WERI-Rb-1 (cell line): ENCODE measurements around the gene UNC93A.
"Not testable (repeated sequence)": the region's sequence is repeated elsewhere in the genome, so short reads cannot be mapped to it uniquely, and the experiment has no call there.

Source experiments
- DNase-seq: peaks from one replicate; pipeline ENCODE4 v3.0.0-alpha.2; 2020
- H3K27ac ChIP-seq: fragments of 250-450 bp; sonication (Bioruptor Pico); 2 replicates; pipeline ENCODE4 v1.5.1; 2020; ENCODE audit warnings: mild to moderate bottlenecking, moderate library complexity
- H3K27me3 ChIP-seq: fragments of 250-450 bp; sonication (Bioruptor Pico); 2 replicates; pipeline ENCODE4 v1.5.1; 2021; ENCODE audit warnings: mild to moderate bottlenecking, low read depth, moderate library complexity; ENCODE audit not compliant: insufficient read depth, severe bottlenecking
- H3K36me3 ChIP-seq: fragments of 250-450 bp; sonication (Bioruptor Pico); 2 replicates; pipeline ENCODE4 v1.5.1; 2020; ENCODE audit warnings: mild to moderate bottlenecking, moderate library complexity
- H3K4me3 ChIP-seq: 2 replicates; pipeline ENCODE4 v1.5.1; 2011; ENCODE audit warnings: low read depth, mild to moderate bottlenecking, control low read depth, low read length
- H3K9me3 ChIP-seq: fragments of 250-450 bp; sonication (Bioruptor Pico); 2 replicates; pipeline ENCODE4 v1.5.1; 2021; ENCODE audit warnings: mild to moderate bottlenecking, moderate library complexity; ENCODE audit not compliant: severe bottlenecking
- CTCF ChIP-seq: IDR thresholded peaks from 2 replicates; pipeline ENCODE4 v1.5.1; 2011; ENCODE audit warnings: low read depth, mild to moderate bottlenecking, control low read depth, inconsistent platforms, low read length

The UNC93A gene

GRCh38 chr6:167275436-167275835 lies 15.7 kb upstream of the UNC93A start:
- no peak overlapping the region for H3K4me3 ChIP-seq
- no peak overlapping the region for H3K27ac ChIP-seq
- no peak for DNase-seq
- H3K36me3 ChIP-seq: no peaks in the 10 kb centered on the region
- H3K9me3 ChIP-seq: no peaks in the 10 kb centered on the region
- H3K27me3 ChIP-seq: no peaks in the 10 kb centered on the region
- no peak for TF ChIP-seq CTCF

- no peak overlapping the region for H3K4me3 ChIP-seq
- no peaks in the 10 kb centered on the region for H3K27me3 ChIP-seq
- TF ChIP-seq CTCF: no peak
- no peak for DNase-seq
- H3K9me3 ChIP-seq: no peaks in the 10 kb centered on the region
- peak overlapping the region; percentile 15; the same call in 1 of the 2 replicates for H3K27ac ChIP-seq
- H3K36me3 ChIP-seq: no peaks in the 10 kb centered on the region
Measured at GRCh38 chr6:167276772-167277533, 14.2 kb upstream of the UNC93A start.

DNA sequence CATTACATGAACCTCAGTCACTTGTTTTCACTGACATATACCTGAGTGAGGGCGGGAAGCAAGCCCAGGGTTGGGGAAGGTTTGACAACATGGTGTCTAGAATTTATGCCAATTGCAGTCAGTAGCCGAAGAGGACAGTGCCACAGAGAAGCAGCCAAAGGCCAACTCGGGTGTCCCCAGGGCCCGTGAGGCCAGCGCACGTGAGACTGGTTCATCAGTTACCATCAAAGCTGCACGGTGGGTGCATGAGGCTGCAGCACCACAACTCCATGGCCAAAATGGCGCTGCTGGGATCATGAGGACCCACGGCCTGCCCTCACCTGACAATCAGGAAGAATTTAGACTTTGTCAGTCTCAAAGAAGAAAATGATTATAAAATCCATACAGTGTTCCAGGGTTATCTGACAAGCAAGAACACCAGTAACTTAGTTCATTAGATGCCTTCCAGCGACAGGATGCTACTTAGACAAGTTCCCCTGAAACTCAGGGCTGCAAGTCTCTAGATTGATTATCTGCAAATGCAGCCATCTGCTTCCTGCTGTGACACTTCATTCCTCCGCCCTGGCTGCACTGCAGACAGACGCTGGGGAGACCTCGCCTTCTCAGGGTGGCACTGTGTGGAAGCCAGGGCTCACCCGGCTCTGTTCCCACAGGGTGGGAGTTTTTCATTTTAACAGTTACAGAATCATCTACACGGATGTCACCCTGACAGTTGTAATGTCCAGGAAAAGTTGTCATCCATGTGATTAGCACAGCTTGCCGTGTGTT lies 12.8 kb upstream of the UNC93A start:
- H3K36me3 ChIP-seq, H3K9me3 ChIP-seq, H3K27me3 ChIP-seq, DNase-seq, H3K4me3 ChIP-seq: not testable (repeated sequence)
- peak overlapping the region; percentile 86 for H3K27ac ChIP-seq

- Histone ChIP-seq H3K9me3 (peaks cover 5% of the 10 kb centered on the region), H3K36me3 (no peaks in the 10 kb centered on the region), H3K27ac (peak overlapping the region; percentile 86), H3K27me3 (no peaks in the 10 kb centered on the region), H3K4me3 (no peak overlapping the region)
- TF ChIP-seq CTCF: no peak
- DNase-seq: peak; percentile 80
Measured at GRCh38 chr6:167279766-167280446, 11.2 kb upstream of the UNC93A start.

DNA sequence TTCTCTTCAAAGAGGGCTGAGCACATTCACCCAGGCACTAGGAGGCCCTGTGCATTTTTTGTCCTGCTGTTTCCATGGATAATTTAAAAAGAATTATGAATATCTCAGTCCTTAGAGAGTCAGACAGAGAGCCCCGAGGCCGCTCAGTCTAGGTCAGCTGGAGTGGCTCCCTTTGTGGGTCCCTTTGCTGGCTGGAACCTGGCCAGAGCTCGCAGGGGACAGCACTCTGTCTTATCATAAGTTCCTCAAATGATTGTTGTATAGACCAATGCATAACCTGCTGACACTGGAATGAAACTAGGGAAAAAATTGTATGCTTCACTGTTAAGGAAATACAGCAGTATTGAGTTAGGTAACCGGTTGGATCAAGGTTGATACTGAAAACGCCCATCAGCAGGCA lies 10.6 kb upstream of the UNC93A start:
- H3K4me3 ChIP-seq, H3K36me3 ChIP-seq, DNase-seq, H3K27me3 ChIP-seq, H3K9me3 ChIP-seq: not testable (repeated sequence)
- H3K27ac ChIP-seq: peak overlapping the region; percentile 86

GRCh38 chr6:167282165-167282564 lies 8.9 kb upstream of the UNC93A start:
- H3K36me3 ChIP-seq: no peaks in the 10 kb centered on the region
- H3K9me3 ChIP-seq: peaks cover 5% of the 10 kb centered on the region
- no peak for TF ChIP-seq CTCF
- H3K27ac ChIP-seq: no peak overlapping the region
- no peak overlapping the region for H3K4me3 ChIP-seq
- no peak for DNase-seq
- H3K27me3 ChIP-seq: no peaks in the 10 kb centered on the region

GRCh38 chr6:167284565-167284964 lies 6.5 kb upstream of the UNC93A start:
- not testable (repeated sequence) for H3K27me3 ChIP-seq, H3K27ac ChIP-seq

More at GRCh38 chr6:167284565-167284964, 6.5 kb upstream of the UNC93A start:
- not testable (repeated sequence) for H3K9me3 ChIP-seq, H3K36me3 ChIP-seq, H3K4me3 ChIP-seq, DNase-seq
